Psoas muscle (tissue), 8 donors: Measurements from ENCODE around the gene RNF157. TPM values are rescaled to one million over a fixed set of nuclear protein-coding genes. Genes with fewer than 3 reads are reported as not detected.
A peak's percentile ranks its signal among the peaks of the same experiment; 100 is the strongest.
"Not testable (repeated sequence)": the region's sequence is repeated elsewhere in the genome, so short reads cannot be mapped to it uniquely, and the experiment has no call there.

Source experiments
- ATAC-seq, 4 donors: fragments of 200-7000 bp; cut with Tn5 transposase; one replicate each; pipeline ENCODE4 v1.9.1; 2020; ENCODE audit warnings: moderate library complexity in 3 of 4, mild to moderate bottlenecking in 2 of 4
- DNase-seq, 2 donors: peaks; one replicate each; pipeline ENCODE4 v3.0.0-alpha.2; 2020
- H3K27ac ChIP-seq: fragments of 200-600 bp; one replicate; pipeline ENCODE4 v1.8.0; 2022
- H3K27me3 ChIP-seq, 3 donors: fragments of 200-600 bp in 1 of 3; one replicate each; pipeline versions ENCODE4 v1.6.1 to v1.8.0; 2013 to 2022; ENCODE audit warnings: low read length in 2 of 3, mild to moderate bottlenecking in 2 of 3, moderate library complexity in 1 of 3; ENCODE audit not compliant: insufficient read depth in 3 of 3
- H3K36me3 ChIP-seq, 2 donors: fragments of 200-600 bp in 1 of 2; one replicate each; pipeline versions ENCODE4 v1.6.1 to v1.8.0; 2013 to 2022; ENCODE audit warnings: low read depth in 1 of 2, mild to moderate bottlenecking in 1 of 2, moderate library complexity in 1 of 2; ENCODE audit not compliant: insufficient read depth in 1 of 2
- H3K4me1 ChIP-seq: fragments of 200-600 bp; one replicate; pipeline ENCODE4 v1.8.0; 2022
- H3K4me3 ChIP-seq: fragments of 200-600 bp; one replicate; pipeline ENCODE4 v1.8.0; 2022; ENCODE audit warnings: mild to moderate bottlenecking
- H3K9me3 ChIP-seq: fragments of 200-600 bp; one replicate; pipeline ENCODE4 v1.8.0; 2022
- WGBS, 3 donors: extraction: QIAGEN DNeasy Blood & Tissue Kit; methylation state at CpG; one replicate each; pipeline versions ENCODE4 v1.1.6 to v1.1.7; 2013; 5-methylcytosine and 5-hydroxymethylcytosine counted together
- intact Hi-C, 2 donors: fragments of 100-400 bp; cut with DNase I; formaldehyde crosslinking; loops; one replicate each; pipeline versions ENCODE4 v1.11.0 to v1.14.2; 2022
- polyA plus RNA-seq, 3 donors: library from polyadenylated mRNA; stranded (reverse); fragments of 200-250 nt; gene quantifications; one replicate each; pipeline ENCODE4 v1.2.3, GENCODE V29; 2013
- total RNA-seq, 4 donors: library from RNA; stranded (reverse); fragmentation: NEBNext Ultra II Directional in 2 of 4; extraction: Animal tissue kit (Norgen Biotek cat#: 25700) in 2 of 4; gene quantifications; one replicate each; pipeline versions ENCODE4 v1.2.1 to v1.2.4, GENCODE V29; 2021 to 2023
- TF ChIP-seq, protein P1 (sequence below): fragments of 200-600 bp; IDR thresholded peaks from one replicate; pipeline ENCODE4 v1.8.0; 2022; ENCODE audit warnings: antibody characterized with exemption
- donor health status: healthy with polysubstance abuse.
- donor health status: DM: no; HTN: no; CAD: no; lungs with moderate emphysema.
- donor health status: Bipolar disorder and iron deficiency.
- donor health status: healthy.
- donor health status: DM: yes; HTN: yes; CAD: no.
- donor health status: DM: no; HTN: no; CAD: no.
- donor health status: DM: no; HTN: no; CAD: no.
- donor health status: DM: yes; HTN: yes; CAD: no.

RNF157 gene
- total and polyA plus RNA-seq, 7 donors, result 14.9 to 90.1 (median 69.3) TPM

DNA sequence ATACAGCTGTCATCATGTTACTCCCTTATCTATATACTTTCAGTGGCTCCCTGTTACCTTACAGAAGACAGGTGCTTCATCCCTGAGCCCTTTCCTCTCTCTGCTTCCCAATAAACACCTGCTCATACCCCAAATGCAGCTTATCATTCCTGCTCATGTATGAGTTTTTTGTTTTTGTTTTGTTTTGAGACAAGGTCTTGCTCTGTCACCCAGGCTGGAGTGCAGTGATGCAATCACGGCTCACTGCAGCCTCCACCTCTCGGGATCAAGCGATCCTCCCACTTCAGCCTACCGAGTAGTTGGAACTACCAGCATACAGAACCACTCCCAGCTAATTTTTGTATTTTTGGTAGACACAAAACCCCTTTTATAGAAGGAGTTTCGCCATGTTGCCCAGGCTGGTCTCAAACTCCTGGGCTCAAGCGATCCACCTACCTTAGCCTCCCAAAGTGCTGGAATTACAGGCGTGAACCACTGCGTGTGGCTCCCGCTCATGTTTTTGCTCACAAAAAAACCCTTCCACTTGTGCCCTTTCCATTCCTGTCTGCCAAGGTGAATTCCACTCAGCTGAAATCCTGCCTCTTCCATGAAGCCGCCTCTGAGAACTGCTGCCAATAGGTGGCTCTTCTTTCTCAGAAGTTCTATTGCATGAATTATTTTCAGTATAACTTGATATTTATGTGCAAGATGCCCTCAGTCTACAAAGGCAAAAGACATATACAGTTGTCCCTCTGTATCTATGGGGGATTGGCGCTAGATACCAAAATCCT is 7.9 kb upstream of the RNF157 start:
- Histone ChIP-seq H3K9me3 (no peaks in the 10 kb centered on the region), H3K27me3 (no peaks in the 10 kb centered on the region), H3K4me3 (peak overlapping the region; percentile 35), H3K27ac (peak overlapping the region; percentile 86), H3K4me1 (peaks cover 77% of the 10 kb centered on the region), H3K36me3 (no peaks in the 10 kb centered on the region)
- TF ChIP-seq, protein P1, sequence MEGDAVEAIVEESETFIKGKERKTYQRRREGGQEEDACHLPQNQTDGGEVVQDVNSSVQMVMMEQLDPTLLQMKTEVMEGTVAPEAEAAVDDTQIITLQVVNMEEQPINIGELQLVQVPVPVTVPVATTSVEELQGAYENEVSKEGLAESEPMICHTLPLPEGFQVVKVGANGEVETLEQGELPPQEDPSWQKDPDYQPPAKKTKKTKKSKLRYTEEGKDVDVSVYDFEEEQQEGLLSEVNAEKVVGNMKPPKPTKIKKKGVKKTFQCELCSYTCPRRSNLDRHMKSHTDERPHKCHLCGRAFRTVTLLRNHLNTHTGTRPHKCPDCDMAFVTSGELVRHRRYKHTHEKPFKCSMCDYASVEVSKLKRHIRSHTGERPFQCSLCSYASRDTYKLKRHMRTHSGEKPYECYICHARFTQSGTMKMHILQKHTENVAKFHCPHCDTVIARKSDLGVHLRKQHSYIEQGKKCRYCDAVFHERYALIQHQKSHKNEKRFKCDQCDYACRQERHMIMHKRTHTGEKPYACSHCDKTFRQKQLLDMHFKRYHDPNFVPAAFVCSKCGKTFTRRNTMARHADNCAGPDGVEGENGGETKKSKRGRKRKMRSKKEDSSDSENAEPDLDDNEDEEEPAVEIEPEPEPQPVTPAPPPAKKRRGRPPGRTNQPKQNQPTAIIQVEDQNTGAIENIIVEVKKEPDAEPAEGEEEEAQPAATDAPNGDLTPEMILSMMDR, result no peak
- intact Hi-C loops, result no loop called here
- no peak for ATAC-seq
- WGBS, 3 donors, result 38 to 59% (median 48%) methylated on average over 11 of the region's 11 CpGs
- DNase-seq, result peak in 1 of 2 donors; percentile 47

DNA sequence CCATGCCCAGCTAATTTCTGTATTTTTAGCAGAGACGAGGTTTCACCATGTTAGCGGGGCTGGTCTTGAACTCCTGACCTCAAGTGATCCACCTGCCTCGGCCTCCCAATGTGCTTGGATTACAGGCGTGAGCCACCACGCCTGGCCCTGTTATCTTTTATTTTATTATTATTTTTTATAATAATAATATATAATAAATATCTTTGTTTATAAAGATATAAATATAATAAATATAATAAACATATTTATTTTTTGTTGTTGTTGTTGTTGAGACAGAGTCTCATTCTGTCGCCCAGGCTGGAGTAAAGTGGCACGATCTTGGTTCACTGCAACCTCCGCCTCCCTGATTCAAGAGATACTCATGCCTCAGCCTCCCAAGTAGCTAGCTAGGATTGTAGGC is 7.0 kb upstream of the RNF157 start:
- no peaks in the 10 kb centered on the region for H3K27me3 ChIP-seq
- TF ChIP-seq, protein P1, result no peak
- 77 to 80% (median 77%) methylated on average over 8 of the region's 8 CpGs for WGBS, 3 donors
- peak overlapping the region; percentile 86 for H3K27ac ChIP-seq
- no peak overlapping the region for H3K4me3 ChIP-seq
- ATAC-seq, result no peak
- no peaks in the 10 kb centered on the region for H3K36me3 ChIP-seq
- no peaks in the 10 kb centered on the region for H3K9me3 ChIP-seq
- H3K4me1 ChIP-seq, result peaks cover 77% of the 10 kb centered on the region
- intact Hi-C loops, result no loop called here
- DNase-seq, result peak in 1 of 2 donors; percentile 26

- Histone ChIP-seq H3K4me3 (no peak overlapping the region), H3K4me1 (peaks cover 75% of the 10 kb centered on the region), H3K36me3 (no peaks in the 10 kb centered on the region), H3K9me3 (no peaks in the 10 kb centered on the region), H3K27me3 (no peaks in the 10 kb centered on the region), H3K27ac (peak overlapping the region; percentile 86)
- WGBS, 3 donors, result 58 to 66% (median 58%) methylated on average over 7 of the region's 7 CpGs
- peak in 1 of 2 donors; percentile 60 for DNase-seq
- intact Hi-C loops, result no loop called here
- TF ChIP-seq, protein P1, result no peak
- peak; percentile 75 to 84 (median 81) for ATAC-seq
These were observed 6.1 kb upstream of the RNF157 start for GRCh38 chr17:76246080-76247066.

DNA sequence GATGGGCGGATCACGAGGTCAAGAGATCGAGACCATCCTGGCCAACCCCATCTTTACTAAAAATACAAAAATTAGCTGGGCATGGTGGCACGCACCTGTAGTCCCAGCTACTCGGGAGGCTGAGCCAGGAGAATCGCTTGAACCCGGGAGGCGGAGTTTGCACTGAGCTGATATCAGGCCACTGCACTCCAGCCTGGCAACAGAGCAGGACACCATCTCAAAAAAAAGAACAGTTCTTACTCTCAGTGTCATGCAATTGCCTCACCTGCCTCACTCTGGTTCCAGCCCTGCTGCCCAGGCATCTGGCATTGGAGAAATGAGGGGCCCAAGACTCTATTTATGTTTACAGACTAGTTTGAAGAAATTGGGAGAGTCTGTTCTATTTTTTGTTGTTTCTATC is 4.4 kb upstream of the RNF157 start:
- DNase-seq, result peak in 1 of 2 donors; percentile 27
- WGBS, 3 donors, result 91 to 94% (median 94%) methylated on average over 8 of the region's 8 CpGs
- H3K27me3 ChIP-seq, H3K4me3 ChIP-seq, H3K9me3 ChIP-seq, ATAC-seq, H3K36me3 ChIP-seq: not testable (repeated sequence)
- intact Hi-C loops, result loop anchor here in 1 of 2 donors (5.0 kb wide), 1 partner anchor 47 kb away; no protein-coding TSS in a partner anchor
- peaks cover 68% of the 10 kb centered on the region for H3K4me1 ChIP-seq
- peak overlapping the region; percentile 47 for H3K27ac ChIP-seq
